Measurements from ENCODE around the gene NUDT4.

- TF ChIP-seq CTCF (IDR thresholded peaks at IDR 0.05) (no peak), POLR2AphosphoS5 (IDR thresholded peaks at IDR 0.05) (no peak), POLR2A (IDR thresholded peaks at IDR 0.05) (no peak)
Measured at GRCh38 chr12:93370947-93371346, 6.8 kb upstream of the NUDT4 start.

All from upper lobe of left lung (tissue), 4 donors.